ENCODE results near the gene C2orf76. TPM values are rescaled to one million over a fixed set of nuclear protein-coding genes. Genes with fewer than 3 reads are reported as not detected.

C2orf76 gene
- polyA plus RNA-seq, 1 donor from 2014 or later: 37.7 TPM

DNA sequence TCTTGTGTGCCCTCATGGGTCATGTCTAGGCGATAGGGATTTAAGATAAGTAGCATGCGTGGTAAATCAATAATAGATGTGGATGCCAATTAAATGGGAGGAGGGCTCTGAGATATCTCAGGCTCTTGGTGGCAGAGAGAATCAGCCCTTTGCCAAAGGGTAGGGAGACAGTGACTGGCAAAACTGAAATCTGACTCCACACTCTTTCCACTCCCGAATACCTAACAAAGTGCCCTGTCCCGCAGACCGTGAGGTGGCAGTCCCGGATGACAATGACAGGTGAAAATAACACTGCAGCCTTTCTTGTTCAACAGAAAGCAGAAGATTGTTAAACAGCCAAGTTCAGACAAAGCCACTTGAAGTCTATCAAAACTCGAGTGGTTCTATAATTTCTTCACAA is 47.0 kb downstream of the C2orf76 start:
- Histone ChIP-seq H3K9me2 (ENCODE audit: insufficient read depth, low read length) (no peaks in the 10 kb centered on the region), H3K36me3 (ENCODE audit: insufficient read depth, low read length) (no peaks in the 10 kb centered on the region), H3K27me3 (ENCODE audit: insufficient read depth, low read depth, low read length) (no peaks in the 10 kb centered on the region), H3K79me2 (replicated peaks; ENCODE audit: insufficient read depth, low read length) (no peaks in the 10 kb centered on the region), H3K4me3 (ENCODE audit: low read length) (no peak overlapping the region), H3K9ac (ENCODE audit: low read length) (no peak overlapping the region), H3K27ac (ENCODE audit: low read length) (no peak overlapping the region), H3K4me2 (ENCODE audit: low read length) (no peak overlapping the region), H2AFZ (ENCODE audit: low read depth, low read length) (no peak overlapping the region), H3K9me3 (ENCODE audit: low read length) (no peaks in the 10 kb centered on the region), H3F3A (ENCODE audit: insufficient read depth, low read length, poor library complexity, severe bottlenecking) (no peaks in the 10 kb centered on the region), H4K20me1 (ENCODE audit: insufficient read depth) (no peaks in the 10 kb centered on the region)
- TF ChIP-seq SMC3 (conservative IDR thresholded peaks at IDR 0.05; ENCODE audit: poor library complexity) (no peak), REST (IDR thresholded peaks at IDR 0.05; ENCODE audit: borderline replicate concordance) (no peak), RAD21 (conservative IDR thresholded peaks at IDR 0.05) (no peak), TAF1 (IDR thresholded peaks at IDR 0.05; ENCODE audit: low read depth) (no peak), MXI1 (conservative IDR thresholded peaks at IDR 0.05; ENCODE audit: poor library complexity, severe bottlenecking) (no peak), EP300 (conservative IDR thresholded peaks at IDR 0.05; ENCODE audit: poor library complexity, severe bottlenecking) (no peak)
- TF ChIP-seq, protein P1, sequence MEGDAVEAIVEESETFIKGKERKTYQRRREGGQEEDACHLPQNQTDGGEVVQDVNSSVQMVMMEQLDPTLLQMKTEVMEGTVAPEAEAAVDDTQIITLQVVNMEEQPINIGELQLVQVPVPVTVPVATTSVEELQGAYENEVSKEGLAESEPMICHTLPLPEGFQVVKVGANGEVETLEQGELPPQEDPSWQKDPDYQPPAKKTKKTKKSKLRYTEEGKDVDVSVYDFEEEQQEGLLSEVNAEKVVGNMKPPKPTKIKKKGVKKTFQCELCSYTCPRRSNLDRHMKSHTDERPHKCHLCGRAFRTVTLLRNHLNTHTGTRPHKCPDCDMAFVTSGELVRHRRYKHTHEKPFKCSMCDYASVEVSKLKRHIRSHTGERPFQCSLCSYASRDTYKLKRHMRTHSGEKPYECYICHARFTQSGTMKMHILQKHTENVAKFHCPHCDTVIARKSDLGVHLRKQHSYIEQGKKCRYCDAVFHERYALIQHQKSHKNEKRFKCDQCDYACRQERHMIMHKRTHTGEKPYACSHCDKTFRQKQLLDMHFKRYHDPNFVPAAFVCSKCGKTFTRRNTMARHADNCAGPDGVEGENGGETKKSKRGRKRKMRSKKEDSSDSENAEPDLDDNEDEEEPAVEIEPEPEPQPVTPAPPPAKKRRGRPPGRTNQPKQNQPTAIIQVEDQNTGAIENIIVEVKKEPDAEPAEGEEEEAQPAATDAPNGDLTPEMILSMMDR (IDR thresholded peaks at IDR 0.05; ENCODE audit: poor library complexity, severe bottlenecking): no peak

GRCh38 chr2:119317554-119317953 is 49.1 kb downstream of the C2orf76 start:
- Histone ChIP-seq H3K4me2 (ENCODE audit: low read length) (no peak overlapping the region), H3K4me3 (ENCODE audit: low read length) (no peak overlapping the region), H4K20me1 (ENCODE audit: insufficient read depth) (no peaks in the 10 kb centered on the region), H3K9me2 (ENCODE audit: insufficient read depth, low read length) (no peaks in the 10 kb centered on the region), H3K9me3 (ENCODE audit: low read length) (no peaks in the 10 kb centered on the region), H3K27ac (ENCODE audit: low read length) (no peak overlapping the region), H3K36me3 (ENCODE audit: insufficient read depth, low read length) (no peaks in the 10 kb centered on the region), H3K27me3 (ENCODE audit: insufficient read depth, low read depth, low read length) (no peaks in the 10 kb centered on the region), H3K79me2 (replicated peaks; ENCODE audit: insufficient read depth, low read length) (no peaks in the 10 kb centered on the region), H3F3A (ENCODE audit: insufficient read depth, low read length, poor library complexity, severe bottlenecking) (no peaks in the 10 kb centered on the region), H2AFZ (ENCODE audit: low read depth, low read length) (no peak overlapping the region), H3K9ac (ENCODE audit: low read length) (no peak overlapping the region)
- TF ChIP-seq TAF1 (IDR thresholded peaks at IDR 0.05; ENCODE audit: low read depth): no peak
- no peak for TF ChIP-seq EZH2 (IDR thresholded peaks at IDR 0.05; ENCODE audit: borderline replicate concordance, insufficient read depth, low read length, poor library complexity, severe bottlenecking)
- TF ChIP-seq, protein P1 (IDR thresholded peaks at IDR 0.05; ENCODE audit: poor library complexity, severe bottlenecking): no peak
- no peak for TF ChIP-seq EP300 (conservative IDR thresholded peaks at IDR 0.05; ENCODE audit: poor library complexity, severe bottlenecking)
- no peak for TF ChIP-seq SMC3 (conservative IDR thresholded peaks at IDR 0.05; ENCODE audit: poor library complexity)
- no peak for TF ChIP-seq REST (IDR thresholded peaks at IDR 0.05; ENCODE audit: borderline replicate concordance)
- no peak for TF ChIP-seq POLR2AphosphoS5 (IDR thresholded peaks at IDR 0.05)
- TF ChIP-seq MXI1 (conservative IDR thresholded peaks at IDR 0.05; ENCODE audit: poor library complexity, severe bottlenecking): no peak
- no peak for TF ChIP-seq RAD21 (conservative IDR thresholded peaks at IDR 0.05)
